H9 (cell line): ENCODE data around the gene AMPD2. TPM values are rescaled to one million over a fixed set of nuclear protein-coding genes. Genes with fewer than 3 reads are reported as not detected.

Source experiments
- DNase-seq: peaks from one replicate; pipeline ENCODE4 v3.0.0-alpha.2; 2017
- H2AFZ ChIP-seq: one replicate; pipeline ENCODE4 v1.6.1; 2013; ENCODE audit warnings: mild to moderate bottlenecking, low read length, control low read depth, moderate library complexity
- H2AK5ac ChIP-seq: 2 replicates; pipeline ENCODE4 v1.6.1; 2013; ENCODE audit warnings: low read length, control low read depth, mixed read lengths; ENCODE audit not compliant: insufficient read length
- H2BK120ac ChIP-seq: one replicate; pipeline ENCODE4 v1.6.1; 2013; ENCODE audit warnings: low read depth, mild to moderate bottlenecking, low read length, control low read depth, inconsistent platforms; ENCODE audit not compliant: poor library complexity, severe bottlenecking
- H2BK12ac ChIP-seq: 2 replicates; pipeline ENCODE4 v1.6.1; 2013; ENCODE audit warnings: low read length, control low read depth, mixed read lengths, low read depth; ENCODE audit not compliant: insufficient read length
- H2BK15ac ChIP-seq: 2 replicates; pipeline ENCODE4 v1.6.1; 2013; ENCODE audit warnings: low read depth, low read length, control low read depth
- H2BK20ac ChIP-seq: one replicate; pipeline ENCODE4 v1.6.1; 2013; ENCODE audit warnings: low read depth, mild to moderate bottlenecking, low read length, control low read depth, inconsistent platforms; ENCODE audit not compliant: poor library complexity, severe bottlenecking
- H2BK5ac ChIP-seq: 2 replicates; pipeline ENCODE4 v1.6.1; 2013; ENCODE audit warnings: low read length, control low read depth, mixed read lengths; ENCODE audit not compliant: insufficient read length
- H3K14ac ChIP-seq: 2 replicates; pipeline ENCODE4 v1.6.1; 2013; ENCODE audit warnings: low read length, control low read depth; ENCODE audit not compliant: insufficient read depth
- H3K18ac ChIP-seq: 2 replicates; pipeline ENCODE4 v1.6.1; 2013; ENCODE audit warnings: low read depth, mild to moderate bottlenecking, mixed read lengths, low read length, control low read depth; ENCODE audit not compliant: insufficient read length
- H3K23ac ChIP-seq: 2 replicates; pipeline ENCODE4 v1.6.1; 2013; ENCODE audit warnings: low read length, control low read depth, mixed read lengths, low read depth; ENCODE audit not compliant: insufficient read length
- H3K23me2 ChIP-seq: 2 replicates; pipeline ENCODE4 v1.6.1; 2013; ENCODE audit warnings: low read depth, mild to moderate bottlenecking, mixed read lengths, low read length, control low read depth; ENCODE audit not compliant: insufficient read length, poor library complexity, severe bottlenecking
- H3K27ac ChIP-seq: 2 replicates; pipeline ENCODE4 v1.5.1; 2013; ENCODE audit warnings: low read length, control low read depth, mixed read lengths, low read depth; ENCODE audit not compliant: insufficient read length
- H3K27me3 ChIP-seq: 2 replicates; pipeline ENCODE4 v1.6.1; 2013; ENCODE audit warnings: low read length, control low read depth, inconsistent platforms; ENCODE audit not compliant: insufficient read depth
- H3K4ac ChIP-seq: 2 replicates; pipeline ENCODE4 v1.6.1; 2013; ENCODE audit warnings: low read depth, mild to moderate bottlenecking, control low read depth, inconsistent platforms, low read length, moderate library complexity
- H3K4me1 ChIP-seq: 2 replicates; pipeline ENCODE4 v1.6.1; 2013; ENCODE audit warnings: low read length, control low read depth, inconsistent platforms; ENCODE audit not compliant: insufficient read depth
- H3K4me2 ChIP-seq: 2 replicates; pipeline ENCODE4 v1.6.1; 2013; ENCODE audit warnings: low read length, control low read depth, mixed read lengths; ENCODE audit not compliant: insufficient read length, insufficient read depth
- H3K56ac ChIP-seq: 2 replicates; pipeline ENCODE4 v1.6.1; 2013; ENCODE audit warnings: low read depth, mild to moderate bottlenecking, mixed read lengths, low read length, control low read depth; ENCODE audit not compliant: insufficient read length
- H3K79me1 ChIP-seq: 2 replicates; pipeline ENCODE4 v1.6.1; 2013; ENCODE audit warnings: low read depth, mild to moderate bottlenecking, moderate library complexity, low read length, control low read depth, inconsistent platforms; ENCODE audit not compliant: insufficient read depth, poor library complexity, severe bottlenecking
- H3K79me2 ChIP-seq: 2 replicates; pipeline ENCODE4 v1.6.1; 2013; ENCODE audit warnings: low read length, control low read depth, inconsistent platforms; ENCODE audit not compliant: insufficient read depth
- H3K9ac ChIP-seq: 2 replicates; pipeline ENCODE4 v1.6.1; 2013; ENCODE audit warnings: low read length, control low read depth, mixed read lengths; ENCODE audit not compliant: insufficient read length; ENCODE audit errors: extremely low read depth
- H3K9me3 ChIP-seq: one replicate; pipeline ENCODE4 v1.6.1; 2013; ENCODE audit warnings: low read depth, low read length, inconsistent platforms; ENCODE audit not compliant: control insufficient read depth
- H3T11ph ChIP-seq: one replicate; pipeline ENCODE4 v1.6.1; 2013; ENCODE audit warnings: mild to moderate bottlenecking, low read length, control low read depth, inconsistent platforms
- H4K20me1 ChIP-seq: one replicate; pipeline ENCODE4 v1.6.1; 2013; ENCODE audit not compliant: control insufficient read depth, insufficient read length, insufficient read depth
- H4K5ac ChIP-seq: 2 replicates; pipeline ENCODE4 v1.6.1; 2013; ENCODE audit warnings: low read depth, mild to moderate bottlenecking, mixed read lengths, low read length, control low read depth; ENCODE audit not compliant: insufficient read length
- H4K8ac ChIP-seq: replicated peaks from 2 replicates; pipeline ENCODE4 v1.6.1; 2013; ENCODE audit warnings: low read length, control low read depth, mixed read lengths, low read depth; ENCODE audit not compliant: insufficient read length
- H4K91ac ChIP-seq: 2 replicates; pipeline ENCODE4 v1.6.1; 2013; ENCODE audit warnings: low read depth, mild to moderate bottlenecking, moderate library complexity, mixed read lengths, low read length, control low read depth; ENCODE audit not compliant: insufficient read length
- H3K27ac Mint-ChIP-seq, 3 experiments: 2 replicates in 2 of 3; 3 replicates in 1 of 3; pipeline ENCODE4 v1.8.0; 2020 to 2021; ENCODE audit warnings: mixed read lengths in 3 of 3, mild to moderate bottlenecking in 1 of 3, moderate library complexity in 1 of 3
- H3K27me3 Mint-ChIP-seq: 2 replicates; pipeline ENCODE4 v1.8.0; 2021; ENCODE audit warnings: low read depth, mild to moderate bottlenecking, moderate library complexity, mixed read lengths
- H3K36me3 Mint-ChIP-seq, 3 experiments: 2 replicates in 2 of 3; 3 replicates in 1 of 3; pipeline ENCODE4 v1.8.0; 2020 to 2021; ENCODE audit warnings: low read depth in 3 of 3, mixed read lengths in 3 of 3; ENCODE audit not compliant: insufficient read depth in 1 of 3
- H3K4me1 Mint-ChIP-seq, 2 experiments: 2 replicates each; pipeline ENCODE4 v1.8.0; 2020; ENCODE audit warnings: mixed read lengths in 2 of 2
- H3K4me3 Mint-ChIP-seq, 2 experiments: 2 replicates in 1 of 2; 3 replicates in 1 of 2; pipeline ENCODE4 v1.8.0; 2020 to 2021; ENCODE audit warnings: mild to moderate bottlenecking in 2 of 2, mixed read lengths in 2 of 2, moderate library complexity in 1 of 2
- H3K9me3 Mint-ChIP-seq, 2 experiments: 2 replicates in 1 of 2; 3 replicates in 1 of 2; pipeline ENCODE4 v1.8.0; 2020; ENCODE audit warnings: mild to moderate bottlenecking in 2 of 2, mixed read lengths in 2 of 2, moderate library complexity in 1 of 2
- total RNA-seq: library from RNA; stranded (reverse); gene quantifications from 2 replicates; pipeline ENCODE4 v1.2.1, GENCODE V29; 2021
- TF ChIP-seq, protein P1 (sequence below): fragments of 200-600 bp; sonication (generic); conservative IDR thresholded peaks from 3 replicates; pipeline ENCODE4 v1.8.0; 2021; ENCODE audit warnings: antibody characterized with exemption, mild to moderate bottlenecking

The AMPD2 gene
- total RNA-seq, 1 experiment from 2014 or later = 65.1 TPM

DNA sequence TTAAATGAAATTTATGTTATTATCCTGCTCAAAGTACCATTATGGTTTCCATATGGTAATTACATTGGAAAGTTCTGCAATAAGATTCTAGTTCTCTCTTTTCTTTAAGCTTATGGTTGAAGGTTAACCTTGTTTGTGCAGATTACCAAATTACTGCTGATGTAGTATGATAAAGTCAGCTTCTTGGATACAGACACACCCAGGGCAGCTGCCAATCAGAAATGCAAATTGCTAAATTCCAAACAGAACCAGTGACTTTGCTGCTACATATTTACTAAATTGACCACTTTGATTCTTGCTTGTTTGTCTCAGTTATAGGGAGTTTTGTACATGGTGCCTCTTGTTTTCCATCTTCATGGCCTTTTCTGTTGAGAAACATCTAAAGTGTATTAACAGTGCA lies 26.7 kb upstream of the AMPD2 start:
- H3K9me3 ChIP-seq = no peaks in the 10 kb centered on the region
- no peaks in the 10 kb centered on the region for H3K79me2 ChIP-seq
- H3K4me1 ChIP-seq = no peaks in the 10 kb centered on the region
- H2BK20ac ChIP-seq = no peak overlapping the region
- H2BK5ac ChIP-seq = no peak overlapping the region
- Mint-ChIP-seq H3K4me3 (no peak overlapping the region), H3K9me3 (no peaks in the 10 kb centered on the region), H3K27ac (no peak overlapping the region), H3K27me3 (no peaks in the 10 kb centered on the region), H3K4me1 (no peaks in the 10 kb centered on the region), H3K36me3 (peaks cover 5 to 41% (median 40%) of the 10 kb centered on the region in 3 experiments; a peak in 6 of 7 replicates)
- H3T11ph ChIP-seq = no peak overlapping the region
- no peak overlapping the region for H2BK12ac ChIP-seq
- H3K23ac ChIP-seq = no peak overlapping the region
- H3K23me2 ChIP-seq = no peaks in the 10 kb centered on the region
- H3K9ac ChIP-seq = no peak overlapping the region
- no peak overlapping the region for H2AFZ ChIP-seq
- H2AK5ac ChIP-seq = no peak overlapping the region
- H4K20me1 ChIP-seq = no peaks in the 10 kb centered on the region
- no peak overlapping the region for H4K5ac ChIP-seq
- H3K4me2 ChIP-seq = no peak overlapping the region
- no peak overlapping the region for H4K8ac ChIP-seq
- H3K56ac ChIP-seq = no peak overlapping the region
- no peaks in the 10 kb centered on the region for H3K27me3 ChIP-seq
- H3K14ac ChIP-seq = no peak overlapping the region
- DNase-seq = no peak
- H3K4ac ChIP-seq = no peak overlapping the region
- H2BK15ac ChIP-seq = no peak overlapping the region
- no peaks in the 10 kb centered on the region for H3K79me1 ChIP-seq
- TF ChIP-seq, protein P1, sequence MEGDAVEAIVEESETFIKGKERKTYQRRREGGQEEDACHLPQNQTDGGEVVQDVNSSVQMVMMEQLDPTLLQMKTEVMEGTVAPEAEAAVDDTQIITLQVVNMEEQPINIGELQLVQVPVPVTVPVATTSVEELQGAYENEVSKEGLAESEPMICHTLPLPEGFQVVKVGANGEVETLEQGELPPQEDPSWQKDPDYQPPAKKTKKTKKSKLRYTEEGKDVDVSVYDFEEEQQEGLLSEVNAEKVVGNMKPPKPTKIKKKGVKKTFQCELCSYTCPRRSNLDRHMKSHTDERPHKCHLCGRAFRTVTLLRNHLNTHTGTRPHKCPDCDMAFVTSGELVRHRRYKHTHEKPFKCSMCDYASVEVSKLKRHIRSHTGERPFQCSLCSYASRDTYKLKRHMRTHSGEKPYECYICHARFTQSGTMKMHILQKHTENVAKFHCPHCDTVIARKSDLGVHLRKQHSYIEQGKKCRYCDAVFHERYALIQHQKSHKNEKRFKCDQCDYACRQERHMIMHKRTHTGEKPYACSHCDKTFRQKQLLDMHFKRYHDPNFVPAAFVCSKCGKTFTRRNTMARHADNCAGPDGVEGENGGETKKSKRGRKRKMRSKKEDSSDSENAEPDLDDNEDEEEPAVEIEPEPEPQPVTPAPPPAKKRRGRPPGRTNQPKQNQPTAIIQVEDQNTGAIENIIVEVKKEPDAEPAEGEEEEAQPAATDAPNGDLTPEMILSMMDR = no peak
- H2BK120ac ChIP-seq = no peak overlapping the region
- H3K27ac ChIP-seq = no peak overlapping the region
- H3K18ac ChIP-seq = no peak overlapping the region
- no peak overlapping the region for H4K91ac ChIP-seq
